B cell (primary cell): ENCODE results near the gene NEO1. TPM values are rescaled to one million over a fixed set of nuclear protein-coding genes. Genes with fewer than 3 reads are reported as not detected.

Source experiments
- ATAC-seq: fragments of 200-7000 bp; cut with Tn5 transposase; one replicate; pipeline ENCODE4 v1.10.0; 2021; ENCODE audit warnings: low read depth, mild to moderate bottlenecking, moderate number of reproducible peaks, moderate library complexity
- CTCF ChIA-PET: fragments of 350-600 bp; sonication (Branson Sonifier 250); formaldehyde crosslinking; loops from one replicate; lab custom pipeline; 2021; ENCODE audit warnings: antibody characterized with exemption, inconsistent platforms; lab: Charles Lee
- POLR2A ChIA-PET: fragments of 350-600 bp; sonication (Branson Sonifier 250); formaldehyde crosslinking; loops from one replicate; lab custom pipeline; 2021; ENCODE audit warnings: antibody characterized with exemption; lab: Charles Lee
- DNase-seq: peaks from one replicate; pipeline ENCODE4 v3.0.0; 2013
- H2AFZ ChIP-seq: 2 replicates; pipeline ENCODE4 v1.6.1; 2012; ENCODE audit warnings: mild to moderate bottlenecking, low read depth, low read length; ENCODE audit not compliant: insufficient read depth, poor library complexity, severe bottlenecking
- H3K27ac ChIP-seq, 2 donors: 1 replicate in 1 of 2; 2 replicates in 1 of 2; pipeline ENCODE4 v1.5.1; 2012 to 2013; ENCODE audit warnings: low read length in 2 of 2, mild to moderate bottlenecking in 2 of 2, moderate library complexity in 1 of 2
- H3K27me3 ChIP-seq, 4 experiments: fragments of 200-600 bp in 1 of 4; sonication (generic) in 1 of 4; replicated peaks in 1 of 4; 1 replicate in 2 of 4; 2 replicates in 2 of 4; pipeline versions ENCODE4 v1.6.1 to v1.7.0; 2013 to 2016; ENCODE audit warnings: low read length in 3 of 4, mild to moderate bottlenecking in 2 of 4, mixed read lengths in 1 of 4, moderate library complexity in 1 of 4; ENCODE audit not compliant: insufficient read depth in 4 of 4, control insufficient read depth in 3 of 4; ENCODE audit errors: control extremely low read depth in 1 of 4
- H3K36me3 ChIP-seq, 2 experiments: replicated peaks in 1 of 2; 1 replicate in 1 of 2; 2 replicates in 1 of 2; pipeline versions ENCODE4 v1.6.1 to v1.7.1; 2013; ENCODE audit warnings: low read length in 1 of 2; ENCODE audit not compliant: insufficient read depth in 2 of 2, control insufficient read depth in 1 of 2; ENCODE audit errors: control extremely low read depth in 1 of 2, extremely low read depth in 1 of 2
- H3K4me1 ChIP-seq, 2 donors: fragments of 200-600 bp in 1 of 2; sonication (generic) in 1 of 2; 1 replicate in 1 of 2; 2 replicates in 1 of 2; pipeline versions ENCODE4 v1.5.1 to v1.6.1; 2013 to 2017; ENCODE audit warnings: low read length in 2 of 2; ENCODE audit not compliant: control insufficient read depth in 2 of 2, insufficient read depth in 2 of 2
- H3K4me2 ChIP-seq: replicated peaks from 2 replicates; pipeline ENCODE3; 2012; ENCODE audit warnings: mild to moderate bottlenecking, low read depth, low read length; ENCODE audit not compliant: poor library complexity, severe bottlenecking
- H3K4me3 ChIP-seq, 5 experiments: fragments of 200-600 bp in 1 of 5; sonication (generic) in 1 of 5; 1 replicate in 3 of 5; 2 replicates in 2 of 5; pipeline versions ENCODE4 v1.5.1 to v1.7.0; 2011 to 2016; ENCODE audit warnings: low read length in 4 of 5, mild to moderate bottlenecking in 4 of 5, low read depth in 2 of 5, control low read depth in 1 of 5, moderate library complexity in 1 of 5; ENCODE audit not compliant: insufficient read depth in 1 of 5; ENCODE audit errors: control extremely low read depth in 1 of 5, extremely low read depth in 1 of 5
- H3K79me2 ChIP-seq: fragments of 200-600 bp; sonication (generic); one replicate; pipeline ENCODE4 v1.6.0; 2016; ENCODE audit warnings: low read length; ENCODE audit not compliant: control insufficient read depth, insufficient read depth
- H3K9ac ChIP-seq: fragments of 200-600 bp; sonication (generic); 2 replicates; pipeline ENCODE4 v1.6.1; 2017; ENCODE audit warnings: mild to moderate bottlenecking, low read length, moderate library complexity
- H3K9me3 ChIP-seq, 3 donors: one replicate each; pipeline versions ENCODE4 v1.6.1 to v1.7.1; 2013; ENCODE audit warnings: low read length in 2 of 3; ENCODE audit not compliant: control insufficient read depth in 2 of 3, insufficient read depth in 1 of 3; ENCODE audit errors: control extremely low read depth in 1 of 3
- H4K20me1 ChIP-seq: 2 replicates; pipeline ENCODE4 v1.6.0; 2012; ENCODE audit warnings: mild to moderate bottlenecking, low read length; ENCODE audit not compliant: insufficient read depth, control insufficient read depth, poor library complexity, severe bottlenecking
- H3K27ac Mint-ChIP-seq: one replicate; pipeline ENCODE4 v1.8.0; 2021; ENCODE audit warnings: mixed read lengths
- H3K27me3 Mint-ChIP-seq: one replicate; pipeline ENCODE4 v1.8.0; 2021; ENCODE audit warnings: mixed read lengths
- H3K4me1 Mint-ChIP-seq: one replicate; pipeline ENCODE4 v1.8.0; 2021; ENCODE audit warnings: mixed read lengths
- H3K4me3 Mint-ChIP-seq: one replicate; pipeline ENCODE4 v1.8.0; 2021; ENCODE audit warnings: mixed read lengths
- H3K9me3 Mint-ChIP-seq: one replicate; pipeline ENCODE4 v1.8.0; 2022; ENCODE audit warnings: mixed read lengths; ENCODE audit not compliant: insufficient read depth
- EZH2 ChIP-seq: IDR thresholded peaks from 2 replicates; pipeline ENCODE4 v1.6.1; 2012; ENCODE audit warnings: borderline replicate concordance, low read depth, mild to moderate bottlenecking, moderate library complexity, low read length; ENCODE audit not compliant: insufficient read depth, poor library complexity, severe bottlenecking
- WGBS: methylation state at CpG from one replicate; pipeline ENCODE4 v1.1.5; 2013; ENCODE audit warnings: missing lambda C conversion rate; ENCODE audit not compliant: insufficient coverage; 5-methylcytosine and 5-hydroxymethylcytosine counted together
- intact Hi-C: fragments of 100-400 bp; cut with micrococcal nuclease; formaldehyde crosslinking; loops from one replicate; pipeline ENCODE4 v1.10.0; 2022
- polyA plus RNA-seq: library from polyadenylated mRNA; depleted of rRNA; stranded (reverse); fragments of >200 nt; gene quantifications from 2 replicates; pipeline ENCODE4 v1.2.3, GENCODE V29; 2012
- total RNA-seq, 2 donors: library from RNA; stranded (reverse); fragments of 120-200 nt in 1 of 2; gene quantifications; 1 replicate in 1 of 2; 2 replicates in 1 of 2; pipeline versions ENCODE4 v1.2.3 to v1.2.4, GENCODE V29; 2013 to 2022
- TF ChIP-seq, protein P1 (sequence below): fragments of 200-600 bp; IDR thresholded peaks from one replicate; pipeline ENCODE4 v1.8.0; 2022; ENCODE audit warnings: antibody characterized with exemption, mild to moderate bottlenecking

The NEO1 gene
- total and polyA plus RNA-seq, 2 donors (not counting 1 experiment from before 2014, with no cell fraction given): 1.3 to 3.9 TPM

DNA sequence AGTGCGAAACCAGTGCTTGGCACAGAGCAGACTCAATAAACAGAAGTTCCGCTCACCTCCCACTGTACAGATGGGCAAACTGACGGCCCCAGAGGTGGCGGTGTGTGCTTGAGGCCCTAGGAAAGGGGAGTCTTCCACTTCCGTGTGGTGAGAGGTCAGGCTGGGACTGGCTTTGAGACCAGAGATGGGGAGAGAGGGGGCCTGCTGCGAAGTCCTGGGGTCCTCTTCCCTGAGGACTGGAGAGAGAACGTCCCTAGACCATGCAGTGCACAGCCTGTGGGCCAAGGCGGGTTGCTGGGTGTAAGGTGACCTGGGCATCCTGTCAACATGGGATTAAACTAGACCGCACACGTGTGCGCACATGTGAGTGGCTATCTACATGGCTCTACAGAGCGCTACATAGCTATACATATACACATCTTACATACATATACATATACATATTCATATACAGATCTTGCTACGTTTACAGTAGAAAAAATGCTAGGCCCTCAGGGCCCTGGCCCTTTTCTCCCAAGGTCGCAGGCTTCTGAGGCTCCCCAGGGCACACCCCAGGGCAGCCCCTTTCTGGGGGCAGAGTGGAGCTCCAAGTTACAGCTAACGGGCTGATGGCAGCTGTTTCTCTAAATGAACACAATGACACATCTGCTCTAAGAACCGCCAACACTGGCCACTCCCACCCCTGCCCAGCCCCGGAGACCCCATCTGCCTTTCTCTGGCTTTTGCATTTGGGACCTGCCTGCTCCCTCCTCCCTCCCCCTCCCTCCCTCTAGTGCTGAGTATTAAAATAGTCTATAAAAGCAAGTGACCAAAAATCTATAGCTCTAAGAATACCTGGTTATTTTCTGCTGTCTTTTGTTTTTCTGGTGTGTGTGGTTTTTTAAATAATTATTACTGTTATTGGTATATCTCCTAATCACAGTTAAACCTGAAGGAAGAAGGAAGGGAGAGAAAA is 269.5 kb downstream of the NEO1 start:
- no peak overlapping the region for H2AFZ ChIP-seq
- WGBS: 84% methylated on average over 16 of the region's 17 CpGs
- intact Hi-C loops: no loop called here
- H3K4me1 ChIP-seq: peaks cover 13 to 29% of the 10 kb centered on the region in 2 donors
- peaks cover 0 to 5% (median 0%) of the 10 kb centered on the region in 4 experiments for H3K27me3 ChIP-seq
- H3K27ac Mint-ChIP-seq: no peak overlapping the region
- TF ChIP-seq EZH2: no peak
- TF ChIP-seq, protein P1, sequence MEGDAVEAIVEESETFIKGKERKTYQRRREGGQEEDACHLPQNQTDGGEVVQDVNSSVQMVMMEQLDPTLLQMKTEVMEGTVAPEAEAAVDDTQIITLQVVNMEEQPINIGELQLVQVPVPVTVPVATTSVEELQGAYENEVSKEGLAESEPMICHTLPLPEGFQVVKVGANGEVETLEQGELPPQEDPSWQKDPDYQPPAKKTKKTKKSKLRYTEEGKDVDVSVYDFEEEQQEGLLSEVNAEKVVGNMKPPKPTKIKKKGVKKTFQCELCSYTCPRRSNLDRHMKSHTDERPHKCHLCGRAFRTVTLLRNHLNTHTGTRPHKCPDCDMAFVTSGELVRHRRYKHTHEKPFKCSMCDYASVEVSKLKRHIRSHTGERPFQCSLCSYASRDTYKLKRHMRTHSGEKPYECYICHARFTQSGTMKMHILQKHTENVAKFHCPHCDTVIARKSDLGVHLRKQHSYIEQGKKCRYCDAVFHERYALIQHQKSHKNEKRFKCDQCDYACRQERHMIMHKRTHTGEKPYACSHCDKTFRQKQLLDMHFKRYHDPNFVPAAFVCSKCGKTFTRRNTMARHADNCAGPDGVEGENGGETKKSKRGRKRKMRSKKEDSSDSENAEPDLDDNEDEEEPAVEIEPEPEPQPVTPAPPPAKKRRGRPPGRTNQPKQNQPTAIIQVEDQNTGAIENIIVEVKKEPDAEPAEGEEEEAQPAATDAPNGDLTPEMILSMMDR: no peak
- no peak overlapping the region for H3K4me3 ChIP-seq
- peaks cover 5% of the 10 kb centered on the region for H3K27me3 Mint-ChIP-seq
- DNase-seq (no peak), ATAC-seq (no peak)
- CTCF ChIA-PET: no interaction called here
- peaks cover 0 to 14% (median 0%) of the 10 kb centered on the region in 3 donors for H3K9me3 ChIP-seq
- H3K27ac ChIP-seq: no peak overlapping the region
- H3K79me2 ChIP-seq: no peaks in the 10 kb centered on the region
- POLR2A ChIA-PET: no interaction called here
- H3K4me2 ChIP-seq: no peak overlapping the region
- no peaks in the 10 kb centered on the region for H3K9me3 Mint-ChIP-seq
- H3K4me3 Mint-ChIP-seq: no peak overlapping the region
- H4K20me1 ChIP-seq: no peaks in the 10 kb centered on the region
- no peaks in the 10 kb centered on the region for H3K36me3 ChIP-seq
- H3K9ac ChIP-seq: no peak overlapping the region
- H3K4me1 Mint-ChIP-seq: peaks cover 20% of the 10 kb centered on the region
